Measurements from ENCODE around the gene F7. TPM values are rescaled to one million over a fixed set of nuclear protein-coding genes. Genes with fewer than 3 reads are reported as not detected.
A peak's percentile ranks its signal among the peaks of the same experiment; 100 is the strongest.

The F7 gene
- total RNA-seq, 1 donor from 2014 or later, result 0.06 TPM

GRCh38 chr13:113083022-113083373, 22.6 kb upstream of the F7 start:
- no peak for TF ChIP-seq CTCF (conservative IDR thresholded peaks at IDR 0.05; ENCODE audit: low read depth, low read length)
- no peak overlapping the region for H3K4me3 ChIP-seq (ENCODE audit: low read depth, low read length)
- DNase-seq (ENCODE audit: low read depth), result no peak

GRCh38 chr13:113083402-113084061, 22.1 kb upstream of the F7 start:
- DNase-seq (ENCODE audit: low read depth), result no peak
- no peak for TF ChIP-seq CTCF (conservative IDR thresholded peaks at IDR 0.05; ENCODE audit: low read depth, low read length)
- no peak overlapping the region for H3K4me3 ChIP-seq (ENCODE audit: low read depth, low read length)

GRCh38 chr13:113084094-113084942, 21.3 kb upstream of the F7 start:
- TF ChIP-seq CTCF (conservative IDR thresholded peaks at IDR 0.05; ENCODE audit: low read depth, low read length), result peak; percentile 27
- H3K4me3 ChIP-seq (ENCODE audit: low read depth, low read length), result no peak overlapping the region
- DNase-seq (ENCODE audit: low read depth), result no peak

- no peak for TF ChIP-seq CTCF (conservative IDR thresholded peaks at IDR 0.05; ENCODE audit: low read depth, low read length)
- DNase-seq (ENCODE audit: low read depth), result no peak
- no peak overlapping the region for H3K4me3 ChIP-seq (ENCODE audit: low read depth, low read length)
Observed at GRCh38 chr13:113084943-113085540, 20.5 kb upstream of the F7 start.

GRCh38 chr13:113086031-113086750, 19.4 kb upstream of the F7 start:
- no peak overlapping the region for H3K4me3 ChIP-seq (ENCODE audit: low read depth, low read length)
- no peak for DNase-seq (ENCODE audit: low read depth)
- TF ChIP-seq CTCF (conservative IDR thresholded peaks at IDR 0.05; ENCODE audit: low read depth, low read length), result no peak

DNA sequence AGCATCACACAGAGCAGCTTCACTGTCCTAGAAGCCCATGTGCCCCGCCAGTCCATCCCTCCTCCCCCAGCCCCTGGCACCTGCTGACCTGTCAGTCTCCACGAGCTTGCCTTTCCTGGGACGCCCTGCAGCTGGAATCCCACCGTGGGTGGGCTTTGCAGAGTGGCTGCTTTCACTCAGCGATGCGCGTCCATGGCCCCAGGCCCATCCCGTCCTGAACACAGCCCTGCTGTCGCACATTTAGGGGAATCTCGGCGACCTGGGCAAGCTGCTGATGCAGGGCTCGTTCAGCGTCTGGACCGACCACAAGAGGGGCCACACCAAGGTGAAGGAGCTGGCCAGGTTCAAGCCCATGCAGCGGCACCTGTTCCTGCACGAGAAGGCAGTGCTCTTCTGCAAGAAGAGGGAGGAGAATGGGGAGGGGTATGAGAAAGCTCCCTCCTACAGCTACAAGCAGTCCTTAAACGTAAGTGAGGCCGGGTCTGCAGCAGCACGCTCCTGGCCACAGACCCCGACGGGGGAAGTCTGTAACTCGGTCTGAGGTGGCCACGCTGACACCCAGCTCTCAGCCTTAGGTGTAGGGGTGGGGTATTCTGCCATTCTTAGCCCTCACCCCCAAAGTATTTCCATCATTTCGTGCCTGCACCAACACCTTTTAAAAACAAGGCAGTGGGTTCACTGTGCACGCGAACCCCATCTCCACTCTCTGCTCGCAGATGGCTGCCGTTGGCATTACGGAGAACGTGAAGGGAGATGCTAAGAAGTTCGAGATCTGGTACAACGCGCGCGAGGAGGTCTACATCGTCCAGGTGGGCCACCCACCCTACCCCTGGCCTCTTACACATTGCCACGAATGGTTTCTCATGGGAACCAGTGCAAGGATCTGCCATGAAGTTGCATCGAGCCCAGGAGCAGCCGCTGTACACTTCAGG, 18.3 kb upstream of the F7 start:
- no peak for DNase-seq (ENCODE audit: low read depth)
- no peak for TF ChIP-seq CTCF (conservative IDR thresholded peaks at IDR 0.05; ENCODE audit: low read depth, low read length)
- H3K4me3 ChIP-seq (ENCODE audit: low read depth, low read length), result no peak overlapping the region
